Uterus (tissue), 2 donors: ENCODE results near the gene ARSG.

ENCODE experiments used
- POLR2A ChIP-seq, 2 donors: fragments of 450-650 bp; IDR thresholded peaks; one replicate each; pipeline ENCODE4 v1.6.1; 2016; ENCODE audit warnings: antibody characterized with exemption in 2 of 2, mild to moderate bottlenecking in 1 of 2, moderate library complexity in 1 of 2
- TF ChIP-seq, protein P1 (sequence below), 4 experiments: fragments of 200-600 bp in 2 of 4; fragments of 450-650 bp in 2 of 4; sonication (generic) in 2 of 4; IDR thresholded peaks; one replicate each; pipeline ENCODE4 v1.5.1; 2016 to 2019; ENCODE audit warnings: antibody characterized with exemption in 4 of 4, mild to moderate bottlenecking in 2 of 4, moderate library complexity in 1 of 4

- TF ChIP-seq, protein P1, sequence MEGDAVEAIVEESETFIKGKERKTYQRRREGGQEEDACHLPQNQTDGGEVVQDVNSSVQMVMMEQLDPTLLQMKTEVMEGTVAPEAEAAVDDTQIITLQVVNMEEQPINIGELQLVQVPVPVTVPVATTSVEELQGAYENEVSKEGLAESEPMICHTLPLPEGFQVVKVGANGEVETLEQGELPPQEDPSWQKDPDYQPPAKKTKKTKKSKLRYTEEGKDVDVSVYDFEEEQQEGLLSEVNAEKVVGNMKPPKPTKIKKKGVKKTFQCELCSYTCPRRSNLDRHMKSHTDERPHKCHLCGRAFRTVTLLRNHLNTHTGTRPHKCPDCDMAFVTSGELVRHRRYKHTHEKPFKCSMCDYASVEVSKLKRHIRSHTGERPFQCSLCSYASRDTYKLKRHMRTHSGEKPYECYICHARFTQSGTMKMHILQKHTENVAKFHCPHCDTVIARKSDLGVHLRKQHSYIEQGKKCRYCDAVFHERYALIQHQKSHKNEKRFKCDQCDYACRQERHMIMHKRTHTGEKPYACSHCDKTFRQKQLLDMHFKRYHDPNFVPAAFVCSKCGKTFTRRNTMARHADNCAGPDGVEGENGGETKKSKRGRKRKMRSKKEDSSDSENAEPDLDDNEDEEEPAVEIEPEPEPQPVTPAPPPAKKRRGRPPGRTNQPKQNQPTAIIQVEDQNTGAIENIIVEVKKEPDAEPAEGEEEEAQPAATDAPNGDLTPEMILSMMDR (IDR thresholded peaks at IDR 0.05), result no peak
- TF ChIP-seq POLR2A (IDR thresholded peaks at IDR 0.05), result no peak
Measured at GRCh38 chr17:68390888-68391545, 99.7 kb downstream of the ARSG start.
